ENCODE measurements around the gene HRH3.

DNA sequence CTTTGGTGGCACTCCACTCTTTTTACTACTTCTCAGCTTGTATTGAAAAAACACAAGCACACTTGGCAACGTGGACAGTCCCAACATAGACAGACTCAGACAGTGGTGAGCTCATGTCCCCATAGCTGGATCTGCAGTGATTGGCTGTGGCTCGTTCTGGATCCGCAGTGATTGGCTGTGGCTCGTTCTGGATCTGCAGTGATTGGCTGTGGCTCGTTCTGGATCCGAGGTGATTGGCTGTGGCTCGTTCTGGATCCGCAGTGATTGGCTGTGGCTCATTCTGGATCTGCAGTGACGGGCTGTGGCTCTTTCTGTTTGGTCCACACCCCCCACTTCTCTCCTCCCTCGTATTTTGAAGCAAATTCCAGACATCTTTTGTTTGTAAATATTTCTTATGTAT, 46.3 kb upstream of the HRH3 start:
- no peak for TF ChIP-seq POLR2A (IDR thresholded peaks at IDR 0.05; ENCODE audit: low read depth, low read length)
- no peak for TF ChIP-seq TAF1 (IDR thresholded peaks at IDR 0.05; ENCODE audit: borderline replicate concordance, low read depth, low read length)

All from GM12892 (cell line).